Measurements from ENCODE around the gene CCDC27.
"Not testable (repeated sequence)": the region's sequence is repeated elsewhere in the genome, so short reads cannot be mapped to it uniquely, and the experiment has no call there.

CCDC27 gene

DNA sequence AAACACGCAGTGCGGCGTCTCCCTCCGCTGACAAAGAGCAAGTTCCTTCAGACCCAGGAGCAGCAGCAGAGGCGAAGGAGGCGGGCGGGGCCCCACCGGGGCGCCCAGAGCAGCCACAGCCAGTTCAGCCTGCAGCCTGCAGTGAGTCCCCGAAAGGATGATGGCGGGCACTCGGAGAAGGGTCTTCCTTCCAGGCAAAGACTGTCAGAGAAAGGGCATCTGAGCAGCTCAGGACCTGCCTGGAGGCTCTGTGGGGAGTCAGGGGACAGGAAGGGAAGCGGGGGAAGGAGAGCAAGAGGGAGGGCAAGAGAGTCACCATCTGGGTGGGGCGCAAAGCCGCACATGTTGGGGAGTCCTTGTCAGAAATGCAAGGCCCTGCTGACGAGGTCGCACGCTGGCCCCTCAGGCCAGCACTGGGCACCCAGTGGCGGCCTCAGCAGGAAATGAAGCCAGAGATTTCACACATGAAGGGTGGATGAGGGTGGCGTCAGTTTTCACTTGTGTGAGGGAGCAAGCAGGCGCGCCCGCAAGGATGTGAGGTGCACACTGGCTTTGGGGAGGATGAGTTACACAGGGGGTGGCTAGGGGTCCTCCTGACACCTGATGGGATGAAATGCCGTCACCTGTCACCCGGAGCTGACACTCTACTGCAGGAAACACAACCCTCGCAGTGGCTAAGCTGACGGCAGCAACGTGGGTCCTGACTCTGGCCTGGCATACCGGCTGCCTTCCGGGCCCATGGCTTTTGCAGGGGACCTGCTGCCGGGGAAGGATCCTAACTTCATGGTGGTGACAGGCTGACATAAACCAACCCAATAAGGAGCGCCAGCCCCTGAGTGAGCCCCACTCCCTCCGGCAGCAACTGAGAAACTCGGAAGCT, 37.4 kb downstream of the CCDC27 start:
- DNase-seq (ENCODE audit: low read depth in 2 of 2): no peak

DNA sequence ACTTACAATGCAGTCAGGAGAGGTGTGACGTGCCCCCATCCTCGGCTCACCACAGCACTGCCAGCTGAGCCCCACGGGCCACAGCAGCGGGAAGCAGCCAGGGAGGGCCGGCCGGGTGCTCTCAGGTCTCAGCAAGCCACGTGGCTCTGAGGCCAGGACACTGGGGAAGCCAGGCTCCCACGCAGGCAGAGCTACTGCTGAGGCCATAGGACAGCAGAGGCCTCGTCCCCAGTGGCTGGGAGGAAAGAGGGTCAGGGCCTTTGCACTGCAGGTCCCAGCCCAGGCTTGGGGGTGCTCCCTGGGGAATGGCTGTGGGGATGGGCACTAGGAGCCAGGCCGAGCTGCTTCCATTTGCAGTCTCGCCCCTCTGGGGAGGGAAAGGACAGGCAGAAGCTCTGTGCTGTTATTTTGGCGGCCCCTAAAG, 38.3 kb downstream of the CCDC27 start:
- no peak for DNase-seq (ENCODE audit: low read depth in 2 of 2)

DNA sequence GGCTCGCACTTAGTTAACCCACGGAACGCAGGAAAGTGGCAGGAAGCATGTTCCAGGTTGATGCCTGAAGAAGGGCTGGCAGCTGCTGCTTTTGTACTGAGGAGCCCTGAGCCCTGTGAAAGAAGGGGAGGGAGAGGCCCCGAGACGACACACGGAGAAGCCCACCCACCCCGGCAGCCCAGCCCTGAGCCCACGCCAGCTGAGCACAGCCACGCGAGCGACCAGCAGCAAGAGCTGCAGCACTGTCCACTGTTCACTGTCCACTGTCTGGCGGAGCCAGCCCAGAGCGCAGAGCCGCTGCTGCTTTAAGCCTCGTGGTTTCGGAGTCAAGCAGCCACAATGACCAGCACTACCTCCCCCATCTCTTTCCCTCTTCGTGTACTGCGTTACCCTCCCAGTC, 38.7 kb downstream of the CCDC27 start:
- no peak for DNase-seq (ENCODE audit: low read depth in 2 of 2)

DNA sequence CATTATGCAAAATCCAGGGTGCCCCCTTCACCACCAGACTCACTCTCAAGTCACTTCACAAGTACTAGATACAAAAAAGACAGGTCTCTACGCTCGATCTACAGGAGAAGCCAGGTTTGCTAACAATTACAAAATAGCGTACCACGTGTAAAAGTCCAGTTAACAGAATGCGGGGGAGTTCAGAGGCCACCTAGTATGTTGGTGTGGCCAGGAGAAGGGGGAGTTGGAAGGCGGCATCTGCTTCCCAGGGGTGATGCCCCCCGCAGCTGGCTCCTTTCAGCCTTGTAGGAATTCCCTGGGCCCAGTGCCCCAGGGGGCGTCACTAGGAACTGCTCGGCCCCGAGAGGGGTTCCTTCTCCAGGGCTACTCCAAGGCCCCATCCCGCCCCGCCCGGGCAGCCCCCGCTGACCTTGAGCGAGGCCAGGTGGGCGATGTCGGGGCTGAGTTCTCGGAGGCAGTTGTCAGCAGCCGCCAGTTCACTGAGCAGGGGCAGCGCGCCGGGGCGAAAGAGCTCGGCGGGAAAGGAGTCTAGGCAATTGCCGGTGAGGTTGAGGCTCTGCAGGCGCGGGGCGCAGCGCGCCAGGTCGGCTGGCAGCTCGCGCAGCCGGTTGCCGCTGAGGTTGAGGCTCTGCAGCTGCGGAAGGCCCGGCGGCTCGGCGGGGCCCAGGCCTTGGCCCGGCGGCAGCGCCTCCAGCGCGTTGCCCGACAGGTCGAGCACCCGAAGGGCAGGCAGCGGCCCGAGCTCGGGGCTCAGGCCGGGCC, 43.4 kb downstream of the CCDC27 start:
- DNase-seq (ENCODE audit: low read depth in 2 of 2): no peak

DNA sequence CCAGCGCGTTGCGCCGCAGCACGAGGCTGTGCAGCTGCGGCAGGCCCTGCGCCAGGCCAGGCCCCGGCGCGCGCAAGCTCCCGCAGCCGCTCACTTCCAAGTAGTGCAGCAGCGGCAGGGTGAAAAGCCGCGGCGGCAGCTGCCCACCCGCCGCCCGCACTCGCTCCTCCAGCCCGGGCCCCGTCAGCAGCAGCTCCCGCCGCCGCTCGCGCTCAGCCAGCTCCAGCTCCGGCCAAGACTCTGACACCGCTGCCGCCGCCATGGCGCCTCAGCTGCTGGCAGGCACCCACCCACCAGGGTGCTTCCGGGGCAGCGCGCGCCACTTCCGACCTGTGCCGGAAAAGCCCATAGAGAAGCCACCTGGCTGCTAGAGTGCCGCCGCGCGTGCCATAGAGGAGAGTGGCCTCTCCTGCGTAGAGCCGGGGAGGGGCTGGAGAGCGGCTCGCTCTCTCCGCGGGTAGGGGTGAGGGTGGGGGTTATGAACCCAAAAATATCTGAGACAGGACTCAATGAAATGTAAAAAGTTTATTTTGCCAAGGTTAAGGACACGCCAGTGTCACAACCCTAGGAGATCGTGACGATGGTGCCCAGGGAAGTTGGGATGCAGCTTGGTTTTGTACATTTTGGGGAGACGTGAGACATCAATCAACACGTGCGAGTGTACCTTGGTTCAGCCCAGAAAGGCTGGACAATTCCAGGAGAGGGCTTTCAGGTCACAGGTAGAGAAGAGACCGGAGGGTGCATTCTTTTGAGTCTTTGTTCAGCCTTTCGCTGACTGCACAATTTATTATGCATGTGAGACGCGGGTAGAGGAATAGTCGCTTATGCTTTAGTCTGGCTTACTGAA, 44.2 kb downstream of the CCDC27 start, which contains the start of gene LRRC47:
Gene LRRC47, minus strand, starts transcription at position 284 of the 847 bp plus-strand sequence. Its CDS starts 22 bp downstream, at position 262.
- DNase-seq (ENCODE audit: low read depth in 2 of 2): peak; percentile 89 to 92

DNA sequence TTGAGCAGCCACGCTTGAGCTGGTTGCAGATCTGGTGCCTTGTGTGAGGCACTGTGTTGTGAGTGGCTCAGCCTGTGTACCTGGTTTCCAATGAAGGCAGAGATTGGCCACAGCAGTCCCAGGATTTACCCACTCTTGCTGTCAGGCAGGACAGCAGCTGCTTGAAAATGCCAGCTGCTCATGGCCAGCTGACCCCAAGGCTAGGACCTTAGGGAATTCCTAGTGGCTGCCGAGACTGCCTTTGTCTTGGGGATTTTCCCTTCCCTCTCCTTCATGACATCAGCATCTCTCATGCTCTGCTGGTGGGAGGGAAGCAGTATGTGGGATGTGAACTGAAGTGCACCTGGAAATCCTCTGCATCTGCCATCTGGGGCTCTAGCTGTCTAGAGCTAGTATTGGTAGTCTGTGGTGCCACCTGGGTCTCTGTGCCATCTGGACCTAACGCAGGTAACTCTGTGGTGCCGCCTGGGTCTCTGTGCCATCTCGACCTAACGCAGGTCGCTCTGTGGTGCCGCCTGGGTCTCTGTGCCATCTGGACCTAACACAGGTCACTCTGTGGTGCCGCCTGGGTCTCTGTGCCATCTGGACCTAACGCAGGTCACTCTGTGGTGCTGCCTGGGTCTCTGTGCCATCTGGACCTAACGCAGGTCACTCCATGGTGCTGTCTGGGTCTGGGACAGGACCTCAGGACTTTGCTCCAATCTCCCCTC, 47.9 kb downstream of the CCDC27 start:
- no peak for DNase-seq (ENCODE audit: low read depth in 2 of 2)

DNA sequence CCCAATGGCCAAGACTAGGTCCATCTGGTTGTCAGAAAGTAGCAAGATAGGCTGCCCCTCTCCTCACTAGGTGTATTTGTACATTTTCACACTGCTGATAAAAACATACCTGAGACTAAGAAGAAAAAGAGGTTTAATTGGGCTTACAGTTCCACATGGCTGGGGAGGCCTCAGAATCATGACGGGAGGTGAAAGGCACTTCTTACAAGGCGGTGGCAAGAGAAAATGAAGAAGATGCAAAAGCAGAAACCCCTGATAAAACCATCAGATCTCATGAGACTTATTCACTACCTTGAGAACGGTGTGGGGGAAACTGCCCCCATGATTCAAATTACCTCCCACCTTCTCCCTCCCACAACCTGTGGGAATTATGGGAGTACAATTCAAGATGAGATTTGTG, 48.5 kb downstream of the CCDC27 start:
- DNase-seq (ENCODE audit: low read depth in 2 of 2): not testable (repeated sequence)

DNA sequence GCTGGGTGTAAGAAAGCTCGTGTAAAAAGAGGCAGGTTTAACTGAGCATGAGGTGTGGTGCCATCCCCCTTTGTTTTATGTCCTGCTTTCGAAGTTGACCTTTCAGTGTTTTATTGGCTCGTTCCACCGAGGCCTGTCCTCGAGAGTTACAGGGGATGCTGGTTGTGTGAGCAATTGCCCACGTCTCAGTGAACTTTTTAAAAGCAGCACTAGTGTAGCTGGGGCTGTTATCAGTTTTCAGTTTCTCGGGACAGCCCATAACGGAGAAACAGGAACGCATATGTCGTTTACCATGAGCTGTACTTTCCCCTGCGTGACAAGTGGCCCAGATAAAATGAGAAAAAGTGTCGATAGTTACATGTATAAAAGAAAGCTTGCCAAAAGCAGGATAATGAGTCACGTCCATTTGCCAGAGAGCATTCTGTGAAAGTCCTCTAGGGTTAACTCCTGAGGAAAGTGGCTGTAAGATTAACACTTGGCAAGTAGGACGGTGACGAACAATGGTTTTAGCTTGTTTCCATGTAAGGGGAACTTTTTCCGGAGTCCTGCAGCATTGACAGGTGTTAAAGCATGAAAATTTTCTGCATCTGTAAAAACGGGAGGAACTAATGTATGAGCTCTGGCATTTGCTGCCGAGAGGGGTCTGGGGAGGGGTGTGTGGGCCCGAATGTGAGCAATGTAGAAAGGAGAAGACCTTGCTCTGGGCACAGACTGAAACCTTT, 51.8 kb downstream of the CCDC27 start:
- DNase-seq (ENCODE audit: low read depth in 2 of 2): no peak

DNA sequence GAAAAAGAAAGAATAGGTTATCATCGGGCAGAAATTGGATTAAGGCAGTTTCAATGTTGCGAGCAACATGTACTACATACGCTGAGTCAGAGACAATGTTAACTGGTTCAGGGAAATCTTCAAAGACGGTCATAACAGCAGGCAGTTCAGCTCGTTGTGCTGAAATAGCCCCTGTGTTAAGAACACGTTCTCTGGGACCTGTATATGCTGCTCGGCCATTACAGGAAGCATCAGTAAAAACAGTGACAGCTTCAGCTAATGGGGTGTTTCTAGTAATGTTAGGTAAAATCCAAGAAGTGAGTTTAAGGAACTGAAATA, 52.3 kb downstream of the CCDC27 start:
- DNase-seq (ENCODE audit: low read depth in 2 of 2): not testable (repeated sequence)

DNA sequence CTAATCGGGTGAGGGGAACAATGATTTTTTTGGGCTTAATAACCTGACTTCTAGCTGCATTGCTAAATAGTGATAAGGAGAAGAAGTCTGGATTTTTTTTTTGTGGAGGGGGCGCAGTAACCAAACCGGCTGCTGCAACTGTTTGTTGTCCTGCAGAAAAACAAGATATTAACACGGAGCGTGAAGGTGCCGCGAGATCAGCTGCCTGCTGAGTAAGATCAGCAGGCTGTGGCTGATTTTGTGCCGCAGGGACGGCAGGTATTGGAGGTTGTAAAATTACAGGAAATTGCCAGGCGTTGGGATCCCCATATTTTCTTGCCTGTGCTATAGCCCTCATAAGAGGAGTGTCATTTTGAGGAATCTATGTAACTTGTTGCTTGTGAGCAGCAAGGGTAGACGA, 52.8 kb downstream of the CCDC27 start:
- DNase-seq (ENCODE audit: low read depth in 2 of 2): no peak

DNA sequence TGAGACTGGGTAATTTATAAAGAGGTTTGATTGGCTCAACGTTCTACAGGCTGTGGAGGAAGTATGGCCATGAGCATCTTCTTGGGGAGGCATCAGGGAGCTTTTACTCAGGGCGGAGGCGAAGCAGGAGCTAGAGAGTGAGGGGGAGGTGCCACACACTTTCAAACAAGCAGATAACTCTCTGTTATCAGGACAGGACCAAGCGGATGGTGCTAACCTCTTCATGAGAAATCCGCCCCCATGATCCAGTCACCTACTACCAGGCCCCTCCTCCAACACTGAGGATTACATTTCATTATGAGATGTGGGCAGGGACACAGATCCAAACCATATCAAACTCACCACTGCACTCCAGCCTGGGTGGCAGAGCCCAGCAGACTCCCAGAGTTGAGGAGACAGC, 55.5 kb downstream of the CCDC27 start:
- DNase-seq (ENCODE audit: low read depth in 2 of 2): no peak

DNA sequence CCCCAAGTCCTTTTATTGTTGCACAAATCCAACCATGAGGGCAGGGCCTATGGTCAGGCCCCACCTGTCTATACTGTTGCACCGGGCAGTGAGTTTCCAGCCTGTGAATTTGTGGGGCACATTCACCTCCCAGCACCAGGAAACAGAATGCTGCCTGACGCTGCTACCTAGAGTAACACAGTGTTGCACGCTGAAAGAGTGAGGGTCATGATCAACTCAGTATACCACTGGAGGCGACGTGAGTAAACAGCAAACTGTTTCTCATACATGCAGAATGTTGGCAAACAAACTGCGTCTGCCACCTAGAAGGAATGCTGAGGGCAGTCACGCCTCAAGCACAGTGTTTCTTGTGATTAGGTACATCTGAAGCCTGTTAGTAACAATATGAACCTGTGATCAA, 57.4 kb downstream of the CCDC27 start:
- DNase-seq (ENCODE audit: low read depth in 2 of 2): no peak

DNA sequence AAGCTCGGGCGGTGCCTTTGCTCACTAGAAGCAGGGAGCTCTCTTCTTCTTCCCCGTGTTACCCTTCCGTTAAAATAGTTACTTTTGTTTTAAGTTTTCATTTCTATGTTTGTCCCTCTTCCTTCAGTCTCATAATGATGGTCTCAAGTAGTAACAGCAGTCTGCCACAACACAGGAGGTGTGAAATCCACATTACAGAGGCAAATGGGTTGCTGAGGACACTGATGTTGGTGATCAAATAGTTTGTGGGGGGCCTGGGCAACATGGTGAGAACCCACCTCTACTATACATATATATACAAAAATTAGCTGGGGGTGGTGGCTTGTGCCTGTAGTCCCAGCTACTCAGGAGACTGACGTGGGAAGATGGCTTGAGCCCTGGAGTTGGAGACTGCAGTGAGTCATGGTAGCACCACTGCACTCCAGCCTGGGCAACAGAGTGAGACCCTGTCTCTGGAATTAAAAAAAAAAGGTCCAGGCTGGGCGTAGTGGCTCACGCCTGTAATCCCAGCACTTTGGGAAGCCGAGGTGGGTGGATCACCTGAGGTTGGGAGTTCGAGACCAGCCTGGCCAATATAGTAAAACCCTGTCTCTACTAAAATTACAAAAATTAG, 58.0 kb downstream of the CCDC27 start:
- not testable (repeated sequence) for DNase-seq (ENCODE audit: low read depth in 2 of 2)

DNA sequence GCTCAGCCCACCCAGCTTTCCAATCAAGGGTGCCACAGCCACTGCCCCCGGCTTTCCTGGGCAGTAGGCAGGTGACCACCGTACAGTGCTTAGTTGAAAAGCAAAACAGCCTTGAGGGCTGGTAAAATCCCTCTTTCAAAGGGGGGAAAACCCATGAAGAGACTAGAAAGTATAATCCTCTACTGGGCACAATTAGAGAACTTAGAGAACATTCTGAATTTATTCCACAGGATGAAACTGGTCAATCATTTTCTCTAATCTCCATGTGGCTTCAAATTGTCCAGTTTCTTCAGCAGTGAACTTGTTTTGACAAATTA, 59.3 kb downstream of the CCDC27 start:
- no peak for DNase-seq (ENCODE audit: low read depth in 2 of 2)

DNA sequence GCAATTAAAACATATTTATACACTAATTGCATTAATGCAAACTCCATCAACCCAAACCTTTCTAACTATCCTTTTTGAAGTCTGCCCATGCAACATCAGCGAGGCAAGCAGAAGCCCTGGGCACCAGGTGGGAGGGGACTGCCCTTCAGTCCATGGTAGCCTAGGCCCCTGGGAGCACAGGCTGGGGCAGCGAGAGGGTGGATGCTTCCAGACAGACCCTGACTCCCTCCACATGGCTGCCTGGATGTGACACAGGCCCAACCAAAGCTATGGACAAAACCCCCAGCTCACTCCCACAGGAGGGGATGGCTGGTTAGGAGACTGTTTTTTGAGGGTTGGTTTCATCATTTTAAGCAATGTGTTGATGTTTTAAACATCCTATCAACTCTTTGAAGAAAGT, 61.8 kb downstream of the CCDC27 start:
- no peak for DNase-seq (ENCODE audit: low read depth in 2 of 2)

DNA sequence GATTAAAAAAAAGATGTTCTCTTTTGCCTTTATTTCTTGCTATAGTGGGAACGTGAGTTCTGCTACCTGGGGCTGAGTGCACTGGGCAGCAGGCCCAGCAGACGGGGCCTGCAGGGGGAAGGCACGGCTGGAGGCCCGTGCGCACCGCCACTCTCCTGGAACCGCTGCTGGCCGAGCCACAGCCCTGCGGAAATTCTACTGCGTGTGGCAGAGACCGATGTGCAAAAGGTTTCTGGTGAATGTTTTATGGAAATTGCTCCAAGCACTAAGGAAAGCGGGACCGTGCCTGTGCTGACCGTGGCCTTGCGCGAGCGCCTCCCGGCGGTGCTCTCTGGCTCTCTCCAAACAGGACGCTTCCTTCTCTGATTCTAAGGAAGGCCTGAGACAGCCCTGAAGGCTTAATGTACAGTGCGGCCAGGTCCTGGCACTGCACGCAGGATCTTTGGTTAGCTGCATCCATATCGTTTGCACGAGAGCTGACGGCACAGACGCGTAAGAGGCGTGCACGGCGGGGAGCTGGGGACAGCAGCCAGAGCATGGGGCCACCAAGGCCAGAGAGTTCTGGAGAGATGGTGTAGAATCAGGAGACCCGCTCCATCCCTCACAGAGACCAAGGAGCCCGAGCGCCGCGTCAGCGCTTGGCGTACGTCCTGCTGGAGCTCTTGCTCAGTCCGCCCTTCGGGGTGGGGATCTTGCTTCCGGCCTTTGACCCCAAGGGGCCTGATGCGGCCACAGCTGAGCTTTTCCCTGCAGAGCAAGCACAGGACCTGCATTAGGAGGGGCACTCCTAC, 62.7 kb downstream of the CCDC27 start:
- no peak for DNase-seq (ENCODE audit: low read depth in 2 of 2)

DNA sequence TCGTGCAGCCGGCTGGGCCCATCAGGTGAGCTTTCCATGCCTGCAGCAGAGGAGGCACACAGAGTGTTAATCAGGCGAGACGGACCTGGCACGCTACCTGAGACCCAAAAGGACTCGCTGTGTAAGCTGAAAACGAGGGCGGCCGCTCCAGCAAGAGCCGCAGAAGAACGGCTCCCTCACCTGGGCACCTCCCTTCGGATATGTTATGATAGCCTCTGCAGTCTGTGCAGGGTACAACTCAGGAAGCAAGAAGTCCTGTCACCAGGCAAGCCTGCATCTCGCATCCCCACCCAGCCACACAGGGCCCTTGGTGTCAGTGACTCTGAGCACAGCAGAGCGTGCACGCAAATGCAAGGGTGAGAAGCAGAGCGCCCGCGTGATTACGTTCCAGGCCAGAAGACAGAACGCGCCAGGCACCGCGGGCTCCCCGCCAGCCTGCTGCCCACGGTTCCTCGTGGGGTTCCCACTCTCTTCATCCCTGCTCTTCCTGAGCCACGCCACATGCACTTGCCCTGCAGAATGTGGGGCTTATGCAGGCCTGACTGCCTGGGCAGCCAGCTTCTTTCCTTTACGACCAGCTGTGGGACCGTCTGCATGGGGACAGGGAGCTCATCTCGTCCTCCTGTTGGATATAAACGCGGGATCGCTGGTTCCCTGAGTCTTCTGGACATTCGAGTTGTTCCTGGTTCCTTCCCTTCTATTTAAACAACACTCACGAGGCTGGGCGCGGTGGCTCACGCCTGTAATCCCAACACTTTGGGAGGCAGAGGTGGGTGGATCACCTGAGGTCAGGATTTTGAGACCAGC, 64.3 kb downstream of the CCDC27 start:
- DNase-seq (ENCODE audit: low read depth in 2 of 2): no peak

DNA sequence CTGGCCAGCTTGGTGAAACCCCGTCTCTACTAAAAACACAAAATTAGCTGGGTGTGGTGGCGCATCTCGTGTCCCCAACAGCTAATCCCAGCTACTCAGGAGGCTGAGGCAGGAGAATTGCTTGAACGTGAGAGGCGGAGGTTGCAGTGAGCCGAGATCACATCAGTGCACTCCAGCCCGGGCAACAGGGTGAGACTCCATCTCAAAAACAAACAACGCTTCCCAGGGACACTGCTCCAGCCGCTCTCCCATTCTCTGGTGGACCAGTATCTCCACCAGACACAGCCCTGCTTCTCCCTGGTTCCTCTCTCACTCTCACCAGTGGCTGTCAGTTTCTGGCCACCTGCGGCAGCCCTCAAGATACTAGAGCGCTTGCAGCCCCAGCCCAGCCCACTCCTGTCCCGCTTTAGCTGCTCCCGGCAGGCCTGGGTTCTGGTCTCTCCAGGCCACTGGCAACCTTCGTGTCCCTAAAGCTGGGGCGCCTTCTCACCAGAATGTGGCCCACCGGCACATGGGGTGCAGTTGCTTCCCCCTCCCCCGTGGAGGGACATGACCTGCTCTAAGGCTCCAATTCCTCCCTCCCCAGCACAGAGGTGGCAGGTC, 65.0 kb downstream of the CCDC27 start:
- DNase-seq (ENCODE audit: low read depth in 2 of 2): no peak

All from stimulated activated CD8-positive, alpha-beta memory T cell treated with anti-CD3 and anti-CD28 coated beads, Interleukin-7, amount 100 ng/mL, for 4 hours (primary cell).